Measurements from ENCODE around the gene DLX3.

DNA sequence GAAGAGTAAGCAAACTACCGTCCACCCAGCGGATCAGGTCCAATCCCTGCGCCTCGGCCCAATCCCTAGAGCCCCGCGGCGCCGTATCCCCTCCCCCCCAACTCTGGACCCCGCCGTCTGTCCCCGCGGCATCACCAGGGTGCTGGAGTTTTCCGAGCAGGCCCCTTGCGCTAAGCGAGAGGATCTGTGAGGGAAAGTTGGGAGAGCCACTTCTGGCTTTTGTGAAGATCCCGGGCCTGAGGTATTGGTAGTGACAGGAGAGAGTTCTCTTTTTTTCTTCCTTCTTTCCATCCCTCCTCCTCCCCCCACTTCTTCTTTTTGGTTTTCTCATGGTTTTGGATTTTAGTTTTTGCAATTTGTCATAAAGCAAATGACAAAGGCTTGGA lies 29.5 kb downstream of the DLX3 start:
- TF ChIP-seq EZH2phosphoT487 (conservative IDR thresholded peaks at IDR 0.05; ENCODE audit: low read length), result no peak
- TF ChIP-seq, protein P1, sequence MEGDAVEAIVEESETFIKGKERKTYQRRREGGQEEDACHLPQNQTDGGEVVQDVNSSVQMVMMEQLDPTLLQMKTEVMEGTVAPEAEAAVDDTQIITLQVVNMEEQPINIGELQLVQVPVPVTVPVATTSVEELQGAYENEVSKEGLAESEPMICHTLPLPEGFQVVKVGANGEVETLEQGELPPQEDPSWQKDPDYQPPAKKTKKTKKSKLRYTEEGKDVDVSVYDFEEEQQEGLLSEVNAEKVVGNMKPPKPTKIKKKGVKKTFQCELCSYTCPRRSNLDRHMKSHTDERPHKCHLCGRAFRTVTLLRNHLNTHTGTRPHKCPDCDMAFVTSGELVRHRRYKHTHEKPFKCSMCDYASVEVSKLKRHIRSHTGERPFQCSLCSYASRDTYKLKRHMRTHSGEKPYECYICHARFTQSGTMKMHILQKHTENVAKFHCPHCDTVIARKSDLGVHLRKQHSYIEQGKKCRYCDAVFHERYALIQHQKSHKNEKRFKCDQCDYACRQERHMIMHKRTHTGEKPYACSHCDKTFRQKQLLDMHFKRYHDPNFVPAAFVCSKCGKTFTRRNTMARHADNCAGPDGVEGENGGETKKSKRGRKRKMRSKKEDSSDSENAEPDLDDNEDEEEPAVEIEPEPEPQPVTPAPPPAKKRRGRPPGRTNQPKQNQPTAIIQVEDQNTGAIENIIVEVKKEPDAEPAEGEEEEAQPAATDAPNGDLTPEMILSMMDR (IDR thresholded peaks at IDR 0.05; ENCODE audit: insufficient read depth, low read length, poor library complexity, severe bottlenecking), result no peak

All from SU-DHL-6 (cell line).